ENCODE results near the gene PRKCE. TPM values are rescaled to one million over a fixed set of nuclear protein-coding genes. Genes with fewer than 3 reads are reported as not detected.

PRKCE gene
- total and polyA plus RNA-seq, 2 experiments from 2014 or later: 0.94 to 1.2 TPM

DNA sequence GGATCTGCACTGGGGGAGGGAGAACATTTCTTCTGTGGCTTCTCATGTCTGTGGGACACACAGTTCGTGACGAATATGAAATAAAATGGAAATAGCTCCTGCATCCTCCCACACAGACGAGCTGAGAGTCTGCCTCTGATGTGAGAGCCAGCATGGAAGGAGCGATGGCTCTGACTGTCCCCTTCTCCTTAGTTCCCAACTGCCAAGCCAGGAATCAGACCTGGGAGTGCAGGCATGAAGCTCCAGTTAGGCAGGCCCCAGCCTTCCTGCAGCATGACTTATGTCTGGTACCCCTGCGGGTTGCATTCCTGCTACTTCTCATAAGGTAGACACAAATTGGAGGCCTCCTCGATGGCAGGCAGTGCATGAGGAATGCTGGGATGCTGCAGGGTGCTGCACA, 56.2 kb downstream of the PRKCE start:
- Histone ChIP-seq H3K4me1 (ENCODE audit: insufficient read depth) (no peaks in the 10 kb centered on the region), H3K4me3 (no peak overlapping the region), H3K27me3 (ENCODE audit: insufficient read depth) (no peaks in the 10 kb centered on the region), H2AFZ (no peak overlapping the region), H3K79me2 (replicated peaks; ENCODE audit: insufficient read depth) (no peaks in the 10 kb centered on the region), H3F3A (replicated peaks; ENCODE audit: low read depth) (no peaks in the 10 kb centered on the region), H3K9me2 (ENCODE audit: insufficient read depth) (no peaks in the 10 kb centered on the region), H3K4me2 (no peak overlapping the region), H3K36me3 (ENCODE audit: insufficient read depth) (no peaks in the 10 kb centered on the region), H3K27ac (ENCODE audit: low read depth) (no peak overlapping the region), H4K20me1 (replicated peaks; ENCODE audit: insufficient read depth) (no peaks in the 10 kb centered on the region)
- Mint-ChIP-seq H3K27ac (no peak overlapping the region), H3K9me3 (peaks cover 10% of the 10 kb centered on the region; the same call in 2 of the 3 replicates), H3K27me3 (ENCODE audit: insufficient read depth, low read depth, poor library complexity) (peaks cover 4% of the 10 kb centered on the region), H3K4me3 (no peak overlapping the region), H3K4me1 (peaks cover 3% of the 10 kb centered on the region), H3K36me3 (ENCODE audit: low read depth) (0 out of 3 replicates have a peak, but pooled peaks cover 5% of the 10 kb centered on the region)
- TF ChIP-seq, protein P1, sequence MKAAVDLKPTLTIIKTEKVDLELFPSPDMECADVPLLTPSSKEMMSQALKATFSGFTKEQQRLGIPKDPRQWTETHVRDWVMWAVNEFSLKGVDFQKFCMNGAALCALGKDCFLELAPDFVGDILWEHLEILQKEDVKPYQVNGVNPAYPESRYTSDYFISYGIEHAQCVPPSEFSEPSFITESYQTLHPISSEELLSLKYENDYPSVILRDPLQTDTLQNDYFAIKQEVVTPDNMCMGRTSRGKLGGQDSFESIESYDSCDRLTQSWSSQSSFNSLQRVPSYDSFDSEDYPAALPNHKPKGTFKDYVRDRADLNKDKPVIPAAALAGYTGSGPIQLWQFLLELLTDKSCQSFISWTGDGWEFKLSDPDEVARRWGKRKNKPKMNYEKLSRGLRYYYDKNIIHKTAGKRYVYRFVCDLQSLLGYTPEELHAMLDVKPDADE (IDR thresholded peaks at IDR 0.05): no peak
- ATAC-seq (no peak), DNase-seq (ENCODE audit: low spot score) (no peak)

DNA sequence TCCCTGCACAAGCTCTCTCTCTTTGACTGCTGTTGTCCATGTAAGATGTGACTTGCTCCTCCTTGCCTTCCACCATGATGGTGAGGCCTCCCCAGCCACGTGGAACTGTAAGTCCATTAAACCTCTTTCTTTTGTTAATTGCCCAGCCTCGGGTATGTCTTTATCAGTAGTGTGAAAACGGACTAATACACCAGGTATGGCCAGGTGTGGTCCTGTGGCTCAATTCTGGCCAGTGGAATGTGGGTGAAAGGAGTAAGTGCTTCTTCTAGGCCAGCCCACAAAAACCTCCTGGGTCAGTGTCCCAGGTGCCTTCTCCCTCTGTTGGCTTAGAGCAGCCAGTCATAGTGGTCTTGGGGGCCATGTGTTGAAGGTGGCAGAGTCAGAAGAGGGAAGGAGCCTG, 57.0 kb downstream of the PRKCE start:
- H3F3A ChIP-seq (replicated peaks; ENCODE audit: low read depth): no peaks in the 10 kb centered on the region
- Mint-ChIP-seq H3K9me3 (peaks cover 10% of the 10 kb centered on the region; the same call in 2 of the 3 replicates), H3K36me3 (ENCODE audit: low read depth) (0 out of 3 replicates have a peak, but pooled peaks cover 5% of the 10 kb centered on the region), H3K27ac (no peak overlapping the region), H3K4me1 (peaks cover 10% of the 10 kb centered on the region), H3K4me3 (no peak overlapping the region), H3K27me3 (ENCODE audit: insufficient read depth, low read depth, poor library complexity) (peaks cover 7% of the 10 kb centered on the region)
- no peaks in the 10 kb centered on the region for H3K27me3 ChIP-seq (ENCODE audit: insufficient read depth)
- no peaks in the 10 kb centered on the region for H4K20me1 ChIP-seq (replicated peaks; ENCODE audit: insufficient read depth)
- no peaks in the 10 kb centered on the region for H3K36me3 ChIP-seq (ENCODE audit: insufficient read depth)
- H3K4me1 ChIP-seq (ENCODE audit: insufficient read depth): no peaks in the 10 kb centered on the region
- no peak overlapping the region for H3K4me3 ChIP-seq
- H3K4me2 ChIP-seq: no peak overlapping the region
- no peak for ATAC-seq
- H2AFZ ChIP-seq: no peak overlapping the region
- no peaks in the 10 kb centered on the region for H3K9me2 ChIP-seq (ENCODE audit: insufficient read depth)
- DNase-seq (ENCODE audit: low spot score): no peak
- no peaks in the 10 kb centered on the region for H3K79me2 ChIP-seq (replicated peaks; ENCODE audit: insufficient read depth)
- no peak overlapping the region for H3K27ac ChIP-seq (ENCODE audit: low read depth)
- TF ChIP-seq CREB1 (CRISPR knock-in tag; IDR thresholded peaks at IDR 0.05; ENCODE audit: low read depth) (no peak), EZH2 (IDR thresholded peaks at IDR 0.05; ENCODE audit: low read depth, unreplicated experiment) (no peak), ZNF114 (CRISPR knock-in tag; IDR thresholded peaks at IDR 0.05) (no peak), EZH2phosphoT487 (IDR thresholded peaks at IDR 0.05; ENCODE audit: unreplicated experiment) (no peak), STAT1 (IDR thresholded peaks at IDR 0.05; ENCODE audit: unreplicated experiment) (no peak), ZNF331 (CRISPR knock-in tag; IDR thresholded peaks at IDR 0.05; ENCODE audit: low read depth) (no peak), JUNB (IDR thresholded peaks at IDR 0.05; ENCODE audit: unreplicated experiment) (no peak), NANOG (IDR thresholded peaks at IDR 0.05; ENCODE audit: borderline replicate concordance) (no peak)
- TF ChIP-seq, protein P1 (IDR thresholded peaks at IDR 0.05): no peak
- TF ChIP-seq, protein P2, sequence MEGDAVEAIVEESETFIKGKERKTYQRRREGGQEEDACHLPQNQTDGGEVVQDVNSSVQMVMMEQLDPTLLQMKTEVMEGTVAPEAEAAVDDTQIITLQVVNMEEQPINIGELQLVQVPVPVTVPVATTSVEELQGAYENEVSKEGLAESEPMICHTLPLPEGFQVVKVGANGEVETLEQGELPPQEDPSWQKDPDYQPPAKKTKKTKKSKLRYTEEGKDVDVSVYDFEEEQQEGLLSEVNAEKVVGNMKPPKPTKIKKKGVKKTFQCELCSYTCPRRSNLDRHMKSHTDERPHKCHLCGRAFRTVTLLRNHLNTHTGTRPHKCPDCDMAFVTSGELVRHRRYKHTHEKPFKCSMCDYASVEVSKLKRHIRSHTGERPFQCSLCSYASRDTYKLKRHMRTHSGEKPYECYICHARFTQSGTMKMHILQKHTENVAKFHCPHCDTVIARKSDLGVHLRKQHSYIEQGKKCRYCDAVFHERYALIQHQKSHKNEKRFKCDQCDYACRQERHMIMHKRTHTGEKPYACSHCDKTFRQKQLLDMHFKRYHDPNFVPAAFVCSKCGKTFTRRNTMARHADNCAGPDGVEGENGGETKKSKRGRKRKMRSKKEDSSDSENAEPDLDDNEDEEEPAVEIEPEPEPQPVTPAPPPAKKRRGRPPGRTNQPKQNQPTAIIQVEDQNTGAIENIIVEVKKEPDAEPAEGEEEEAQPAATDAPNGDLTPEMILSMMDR (conservative IDR thresholded peaks at IDR 0.05; ENCODE audit: low read depth in 2 of 2): no peak
- TF ChIP-seq, protein P3, sequence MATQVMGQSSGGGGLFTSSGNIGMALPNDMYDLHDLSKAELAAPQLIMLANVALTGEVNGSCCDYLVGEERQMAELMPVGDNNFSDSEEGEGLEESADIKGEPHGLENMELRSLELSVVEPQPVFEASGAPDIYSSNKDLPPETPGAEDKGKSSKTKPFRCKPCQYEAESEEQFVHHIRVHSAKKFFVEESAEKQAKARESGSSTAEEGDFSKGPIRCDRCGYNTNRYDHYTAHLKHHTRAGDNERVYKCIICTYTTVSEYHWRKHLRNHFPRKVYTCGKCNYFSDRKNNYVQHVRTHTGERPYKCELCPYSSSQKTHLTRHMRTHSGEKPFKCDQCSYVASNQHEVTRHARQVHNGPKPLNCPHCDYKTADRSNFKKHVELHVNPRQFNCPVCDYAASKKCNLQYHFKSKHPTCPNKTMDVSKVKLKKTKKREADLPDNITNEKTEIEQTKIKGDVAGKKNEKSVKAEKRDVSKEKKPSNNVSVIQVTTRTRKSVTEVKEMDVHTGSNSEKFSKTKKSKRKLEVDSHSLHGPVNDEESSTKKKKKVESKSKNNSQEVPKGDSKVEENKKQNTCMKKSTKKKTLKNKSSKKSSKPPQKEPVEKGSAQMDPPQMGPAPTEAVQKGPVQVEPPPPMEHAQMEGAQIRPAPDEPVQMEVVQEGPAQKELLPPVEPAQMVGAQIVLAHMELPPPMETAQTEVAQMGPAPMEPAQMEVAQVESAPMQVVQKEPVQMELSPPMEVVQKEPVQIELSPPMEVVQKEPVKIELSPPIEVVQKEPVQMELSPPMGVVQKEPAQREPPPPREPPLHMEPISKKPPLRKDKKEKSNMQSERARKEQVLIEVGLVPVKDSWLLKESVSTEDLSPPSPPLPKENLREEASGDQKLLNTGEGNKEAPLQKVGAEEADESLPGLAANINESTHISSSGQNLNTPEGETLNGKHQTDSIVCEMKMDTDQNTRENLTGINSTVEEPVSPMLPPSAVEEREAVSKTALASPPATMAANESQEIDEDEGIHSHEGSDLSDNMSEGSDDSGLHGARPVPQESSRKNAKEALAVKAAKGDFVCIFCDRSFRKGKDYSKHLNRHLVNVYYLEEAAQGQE (IDR thresholded peaks at IDR 0.05; ENCODE audit: unreplicated experiment): no peak
